Umbilical cord (tissue), 2 donors: ENCODE measurements around the gene LYZL2. TPM values are rescaled to one million over a fixed set of nuclear protein-coding genes. Genes with fewer than 3 reads are reported as not detected.
A peak's percentile ranks its signal among the peaks of the same experiment; 100 is the strongest.
"Not testable (repeated sequence)": the region's sequence is repeated elsewhere in the genome, so short reads cannot be mapped to it uniquely, and the experiment has no call there.

Source experiments
- DNase-seq: peaks from one replicate; pipeline ENCODE4 v3.0.0-alpha.2; 2015; ENCODE audit warnings: low spot score
- total RNA-seq: library from RNA; depleted of rRNA; stranded (reverse); fragments of >200 nt; gene quantifications from one replicate; pipeline ENCODE4 v1.2.3, GENCODE V29; 2014; ENCODE audit warnings: low replicate concordance; ENCODE audit not compliant: insufficient read depth

LYZL2 gene
- total RNA-seq, 1 donor from 2014 or later: not detected

DNA sequence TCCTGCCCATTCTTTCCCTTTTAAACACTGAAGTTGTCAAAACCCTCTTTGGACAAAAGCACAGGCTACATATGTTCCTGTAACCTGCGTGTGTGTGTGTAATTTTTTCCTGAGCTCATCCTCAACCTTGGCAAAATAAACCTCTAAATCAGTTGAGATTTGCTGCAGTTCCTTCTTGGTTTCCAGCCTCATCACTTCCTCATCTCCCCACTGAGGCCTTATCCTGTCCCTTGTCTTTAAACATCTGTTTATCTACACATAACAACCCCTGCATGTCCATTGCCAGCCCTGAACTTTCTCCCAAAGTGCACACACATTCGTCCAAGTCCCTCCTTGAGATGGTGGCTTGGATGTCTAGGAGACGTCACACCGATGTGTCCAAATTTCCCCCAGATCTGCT lies 35.5 kb downstream of the LYZL2 start:
- no peak for DNase-seq

DNA sequence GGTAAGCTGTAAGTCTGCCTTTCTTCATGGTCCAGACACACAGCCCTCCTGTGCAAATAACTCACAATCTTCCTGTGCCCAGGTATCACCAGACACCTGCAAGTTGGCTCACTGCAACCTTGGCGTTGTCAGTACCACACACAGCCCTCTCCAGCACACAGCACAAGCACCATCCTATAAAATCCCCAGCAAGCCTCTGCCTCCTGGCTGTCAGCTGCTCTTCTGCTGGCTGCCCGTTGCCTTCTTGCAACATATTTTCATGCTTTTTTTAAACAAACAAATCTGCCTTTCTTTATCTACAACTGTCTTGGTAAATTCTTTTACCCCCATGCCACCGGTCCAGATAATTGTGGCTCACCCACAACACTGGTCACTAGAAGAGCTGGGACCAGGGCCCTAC lies 36.8 kb downstream of the LYZL2 start:
- not testable (repeated sequence) for DNase-seq

DNA sequence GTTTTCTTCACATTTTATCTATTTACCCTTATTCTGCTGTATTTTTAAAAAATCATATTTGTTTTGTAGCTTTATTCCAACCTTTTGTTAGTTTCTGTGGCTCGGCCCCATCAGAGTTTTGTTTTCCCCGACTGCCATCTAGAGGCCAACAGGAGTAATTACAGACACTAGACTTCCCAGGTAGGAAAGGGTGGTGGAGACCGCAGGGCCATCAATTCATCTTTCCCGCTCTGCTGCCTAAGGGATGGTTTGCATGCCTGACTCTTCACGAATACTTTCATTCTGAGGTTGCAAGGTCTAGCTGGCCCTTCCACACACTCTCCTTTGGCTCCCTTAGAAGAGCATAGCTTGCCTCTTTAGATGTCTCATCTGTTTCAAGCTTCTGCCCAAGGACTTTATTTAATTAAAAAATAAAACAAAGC lies 38.3 kb downstream of the LYZL2 start:
- peak; percentile 66 for DNase-seq

DNA sequence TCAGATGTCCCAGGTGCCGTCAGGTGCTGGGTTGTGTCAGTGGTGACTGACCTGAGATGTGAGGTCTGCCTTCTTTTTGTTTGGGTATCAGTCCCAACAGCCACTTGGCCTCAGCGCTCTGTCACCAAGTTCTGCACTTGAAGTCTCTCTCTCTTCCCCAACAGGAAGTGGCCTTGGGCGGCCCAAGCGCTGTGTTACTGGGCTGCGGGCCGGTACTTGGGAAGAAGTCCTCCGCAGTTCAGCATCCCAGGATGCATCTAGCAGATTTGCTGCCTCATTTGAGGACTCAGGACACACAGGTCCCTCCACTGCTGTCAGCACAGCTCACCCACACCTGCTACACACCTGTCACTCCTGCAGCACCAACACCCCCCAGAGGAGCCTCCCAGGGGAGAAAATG lies 40.1 kb downstream of the LYZL2 start:
- no peak for DNase-seq

DNA sequence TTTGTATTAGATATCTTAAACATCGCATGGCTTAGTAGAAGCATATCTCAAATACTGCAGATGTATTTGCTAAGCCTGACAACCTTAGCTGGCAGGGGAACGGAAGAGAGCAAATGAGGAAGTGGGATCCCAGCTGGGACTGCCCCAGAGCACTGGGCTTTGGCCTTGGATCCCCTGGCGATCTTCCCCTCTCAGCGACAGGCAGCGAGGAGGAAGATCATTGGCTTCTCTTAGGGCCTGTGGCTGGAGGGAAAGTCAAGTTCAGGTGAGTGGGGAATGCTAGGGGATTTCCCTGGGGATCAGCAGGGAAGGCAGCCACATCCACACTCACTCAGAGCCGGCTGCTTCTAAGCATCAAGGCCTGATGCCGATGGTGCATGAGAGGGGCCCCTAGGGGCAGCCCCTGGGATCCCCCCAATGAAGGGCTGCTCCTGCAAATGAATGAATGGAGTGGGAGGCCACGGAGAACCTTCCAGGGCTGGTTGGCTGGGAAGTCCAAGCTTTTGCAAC lies 42.0 kb downstream of the LYZL2 start:
- peak; percentile 37 for DNase-seq

GRCh38 chr10:30586828-30587227 lies 42.7 kb downstream of the LYZL2 start:
- no peak for DNase-seq

DNA sequence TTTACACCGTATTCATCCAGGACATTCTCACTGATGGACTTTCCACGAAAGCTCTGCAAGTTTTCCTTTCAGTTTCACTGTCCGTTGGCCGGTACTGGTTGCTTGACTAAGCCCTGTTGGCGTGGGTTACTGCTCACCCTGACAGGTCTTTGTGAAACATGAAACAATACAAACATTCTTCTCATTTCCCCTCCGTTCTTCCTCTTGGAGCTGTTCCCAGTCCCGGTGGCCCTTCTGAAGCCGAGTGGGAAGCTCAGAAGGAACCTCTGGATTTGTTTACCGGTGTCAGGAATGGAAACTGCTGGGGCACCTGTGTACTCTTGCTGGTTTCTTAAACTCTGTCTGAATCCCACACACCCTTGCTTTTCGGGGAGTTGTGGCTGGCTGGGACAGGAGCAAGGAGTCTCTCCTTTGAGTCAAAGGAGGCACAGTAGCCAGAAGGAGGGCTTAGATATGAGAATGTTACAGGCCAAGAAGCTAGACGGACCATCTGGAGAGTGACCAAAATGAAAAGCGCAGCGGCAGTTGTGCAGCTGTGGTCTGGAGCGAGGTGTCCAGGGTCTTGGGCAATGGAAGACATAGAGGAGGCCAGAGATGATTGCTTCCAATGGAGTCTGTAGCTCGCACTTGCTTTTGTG lies 45.7 kb downstream of the LYZL2 start:
- peak; percentile 34 for DNase-seq

DNA sequence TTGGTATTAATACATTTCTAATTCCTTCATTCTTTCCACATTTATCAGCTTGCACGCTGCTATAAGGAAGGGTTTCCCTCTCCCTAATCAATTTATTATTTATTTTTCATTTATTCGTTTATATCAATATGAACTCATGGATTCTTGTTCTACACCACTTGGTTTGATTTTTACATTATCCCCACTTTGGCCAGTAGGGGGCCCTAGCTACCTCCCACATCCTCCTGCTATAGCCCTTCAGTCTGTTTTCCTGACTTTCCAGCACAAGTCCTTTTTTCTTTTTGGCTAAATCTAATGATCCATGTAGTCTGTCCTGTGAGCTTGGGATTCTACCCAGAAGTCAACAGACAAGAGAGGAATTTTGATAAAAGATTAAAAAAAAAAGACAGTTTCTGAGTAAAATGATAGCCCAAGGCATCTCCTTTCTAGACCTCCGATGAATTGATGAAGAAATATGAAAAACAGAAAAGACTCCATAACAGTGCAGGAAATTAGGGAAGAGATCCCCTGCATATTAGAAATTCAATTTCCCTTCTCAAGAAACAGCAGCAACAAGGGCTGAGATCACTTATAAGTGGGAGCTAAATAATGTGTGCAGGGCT lies 47.7 kb downstream of the LYZL2 start:
- DNase-seq: peak; percentile 37

DNA sequence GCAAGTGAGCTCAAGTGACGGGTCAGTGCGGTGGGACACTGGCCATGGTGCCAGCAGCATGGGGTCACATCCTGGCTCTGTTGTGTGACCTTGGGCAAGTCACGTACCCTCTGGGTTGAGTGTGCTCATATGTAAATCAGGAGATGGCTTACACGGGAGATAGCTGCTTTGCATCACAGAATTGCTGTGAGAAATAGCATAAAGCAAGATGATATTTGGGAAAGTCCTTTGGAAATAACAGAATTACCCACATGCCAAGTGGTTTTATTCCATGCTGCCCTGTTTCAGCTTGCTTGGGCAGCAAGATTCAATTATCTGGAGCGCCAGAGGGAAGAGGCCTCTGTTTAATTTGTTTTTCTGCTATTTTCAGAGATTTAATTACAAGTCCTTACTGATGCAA lies 48.9 kb downstream of the LYZL2 start:
- DNase-seq: no peak

DNA sequence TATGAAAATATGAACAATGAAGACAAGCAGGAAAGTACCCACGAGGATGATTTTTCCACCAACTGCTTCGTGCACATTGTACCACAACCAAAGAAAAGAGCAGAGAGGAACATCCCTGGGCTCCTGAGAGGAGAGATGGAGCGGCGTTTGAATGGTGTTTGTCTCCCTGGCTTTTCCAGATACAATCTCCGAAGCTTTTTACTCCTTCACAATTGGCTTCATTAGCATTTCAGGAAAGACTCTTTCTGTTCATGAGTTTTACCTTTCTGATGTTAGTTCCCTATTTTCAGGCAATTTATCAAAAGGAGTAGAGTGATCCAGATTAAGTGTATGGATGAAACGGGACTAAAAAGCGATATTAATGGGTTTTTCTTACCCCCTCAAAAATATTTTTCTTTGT lies 49.3 kb downstream of the LYZL2 start:
- DNase-seq: no peak

- DNase-seq: peak; percentile 82
Measured at GRCh38 chr10:30579574-30579973, 50.0 kb downstream of the LYZL2 start.

DNA sequence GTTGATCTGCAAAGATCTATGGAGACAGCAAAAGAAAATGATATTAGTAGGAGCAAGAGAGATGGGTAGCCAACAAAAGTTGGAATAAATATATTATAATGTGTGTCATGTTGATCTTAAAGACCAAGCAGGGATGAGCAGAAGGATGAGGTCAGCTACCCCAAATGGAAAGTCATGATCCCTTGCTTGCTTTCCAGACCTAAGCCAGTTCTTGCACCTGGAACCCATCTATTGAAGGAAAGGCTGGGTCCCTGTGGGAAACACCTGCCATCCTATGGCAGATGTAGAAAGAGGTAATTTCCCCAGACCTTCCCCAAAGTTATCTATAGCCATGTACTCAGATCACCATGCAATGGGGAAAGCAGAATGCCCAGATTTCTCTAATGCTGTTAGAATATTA lies 52.5 kb downstream of the LYZL2 start:
- no peak for DNase-seq

DNA sequence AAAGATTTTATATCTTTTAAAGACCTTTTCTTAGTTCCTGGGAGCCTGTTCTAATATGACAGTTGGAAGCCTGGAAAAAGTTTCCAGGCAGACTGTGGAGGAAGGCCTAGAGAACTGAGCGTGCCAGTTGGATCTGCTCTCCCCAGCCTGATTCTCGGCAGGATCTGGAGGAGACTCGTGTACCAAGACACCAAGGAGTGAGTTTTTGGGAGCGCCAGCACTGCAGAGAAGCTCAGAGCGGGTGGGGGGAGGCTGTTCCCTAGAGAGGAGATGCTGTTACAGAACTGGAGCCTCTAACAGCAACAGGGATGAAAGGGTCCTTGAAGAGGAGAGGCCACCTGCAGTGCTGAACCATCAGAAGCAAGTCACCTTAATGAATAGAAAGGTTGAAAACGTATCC lies 52.9 kb downstream of the LYZL2 start:
- DNase-seq: peak; percentile 31

GRCh38 chr10:30574432-30574796 lies 55.1 kb downstream of the LYZL2 start:
- DNase-seq: no peak

GRCh38 chr10:30573721-30574431 lies 55.7 kb downstream of the LYZL2 start:
- DNase-seq: no peak

DNA sequence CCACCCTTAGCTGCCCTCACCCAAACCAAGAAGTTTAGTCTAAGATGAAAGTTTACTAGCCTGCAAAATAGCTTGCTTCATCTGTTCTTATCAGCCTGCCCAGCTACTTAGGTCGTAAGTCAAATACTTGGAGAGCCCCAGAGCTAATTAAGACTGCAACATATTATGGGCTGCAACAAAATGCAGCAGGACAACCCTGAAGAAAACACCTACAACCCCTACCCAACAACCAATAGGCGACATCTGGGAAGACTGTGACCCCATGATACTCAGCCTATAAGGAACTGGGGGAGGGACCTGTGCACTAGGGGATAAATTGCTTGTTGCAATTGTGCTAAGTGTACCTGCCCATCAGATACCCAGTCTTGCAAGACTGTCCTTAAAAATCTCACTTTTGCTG lies 64.1 kb downstream of the LYZL2 start:
- DNase-seq: no peak

DNA sequence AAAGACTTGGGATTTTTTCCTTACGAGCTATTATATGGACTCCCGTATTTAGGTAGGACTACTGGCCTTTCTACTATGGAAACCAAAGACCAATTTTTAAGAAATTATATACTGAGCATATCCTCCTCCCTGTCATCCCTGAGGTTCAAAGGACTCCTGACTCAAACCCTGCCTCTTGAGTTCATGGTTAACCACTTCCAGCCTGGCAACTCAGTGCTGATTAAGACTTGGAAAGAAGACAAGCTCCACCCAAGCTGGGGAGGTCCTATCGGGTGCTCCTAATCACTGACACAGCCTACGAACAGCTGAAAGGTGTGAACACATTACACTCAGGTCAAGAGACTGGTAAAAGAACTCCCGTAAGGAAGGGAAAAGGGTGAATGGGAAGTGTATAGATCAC lies 66.8 kb downstream of the LYZL2 start:
- no peak for DNase-seq

Other genes starting within 250 kb of the LYZL2 start
- gene MAP3K8, start 195.6 kb downstream of the LYZL2 start, total RNA-seq: 76.6 TPM